Umbilical cord (tissue), 2 donors: ENCODE measurements around the gene CLDN5. TPM values are rescaled to one million over a fixed set of nuclear protein-coding genes. Genes with fewer than 3 reads are reported as not detected.

Source experiments
- DNase-seq: peaks from one replicate; pipeline ENCODE4 v3.0.0-alpha.2; 2015; ENCODE audit warnings: low spot score
- total RNA-seq: library from RNA; depleted of rRNA; stranded (reverse); fragments of >200 nt; gene quantifications from one replicate; pipeline ENCODE4 v1.2.3, GENCODE V29; 2014; ENCODE audit warnings: low replicate concordance; ENCODE audit not compliant: insufficient read depth

CLDN5 gene
- total RNA-seq, 1 donor from 2014 or later, result 8.7 TPM

GRCh38 chr22:19482297-19482696, 41.9 kb downstream of the CLDN5 start:
- no peak for DNase-seq

GRCh38 chr22:19480789-19481188, 43.4 kb downstream of the CLDN5 start:
- no peak for DNase-seq

GRCh38 chr22:19480173-19480568, 44.0 kb downstream of the CLDN5 start:
- no peak for DNase-seq

GRCh38 chr22:19479355-19480172, 44.6 kb downstream of the CLDN5 start, which contains the start of gene CDC45:
TSS of gene CDC45 (plus strand) at chr22:19479920. CDS start at chr22:19479969, 49 bp downstream.
- peak; percentile 100 for DNase-seq

- DNase-seq, result peak; percentile 86
Observed at GRCh38 chr22:19478901-19479354, 45.3 kb downstream of the CLDN5 start, which contains the start of gene UFD1. TSS of gene UFD1 (minus strand) at chr22:19479193. CDS start at chr22:19479085, 108 bp downstream.

GRCh38 chr22:19478045-19478900, 45.9 kb downstream of the CLDN5 start:
- DNase-seq, result no peak

GRCh38 chr22:19477321-19478044, 46.7 kb downstream of the CLDN5 start:
- DNase-seq, result no peak

- no peak for DNase-seq
Observed at GRCh38 chr22:19476023-19476422, 48.2 kb downstream of the CLDN5 start.

GRCh38 chr22:19473578-19473977, 50.6 kb downstream of the CLDN5 start:
- no peak for DNase-seq

Other genes starting within 250 kb of the CLDN5 start
- gene CLTCL1, start 232.7 kb downstream of the CLDN5 start, total RNA-seq, result 9.9 TPM
- gene HIRA, start 92.7 kb downstream of the CLDN5 start, total RNA-seq, result 13.7 TPM
- gene MRPL40, start 91.9 kb downstream of the CLDN5 start, total RNA-seq, result 32.7 TPM
- gene C22orf39, start 76.7 kb downstream of the CLDN5 start, total RNA-seq, result 66.0 TPM
- 35.4 TPM for gene UFD1, start 45.2 kb downstream of the CLDN5 start, total RNA-seq
- gene CDC45, start 44.5 kb downstream of the CLDN5 start, total RNA-seq, result 0.96 TPM
- gene SEPTIN5, start 190.1 kb upstream of the CLDN5 start, total RNA-seq, result 47.7 TPM
- gene GP1BB, start 199.1 kb upstream of the CLDN5 start, total RNA-seq, result 3.4 TPM
- not detected for gene TBX1, start 236.4 kb upstream of the CLDN5 start, total RNA-seq